DND-41 (cell line): ENCODE measurements around the gene DEFB110.

Experiments used
- ATAC-seq: fragments of 200-7000 bp; cut with Tn5 transposase; 3 replicates; pipeline ENCODE4 v1.9.1; 2021; ENCODE audit warnings: low read depth; ENCODE audit not compliant: insufficient read depth
- DNase-seq: peaks from one replicate; pipeline ENCODE4 v3.0.0-alpha.2; 2020
- H2AFZ ChIP-seq: 2 replicates; pipeline ENCODE4 v1.6.0; 2012; ENCODE audit warnings: low read depth, low read length
- H3K27ac ChIP-seq: 2 replicates; pipeline ENCODE4 v1.5.1; 2012; ENCODE audit warnings: low read length, inconsistent platforms
- H3K27me3 ChIP-seq: fragments of 200-600 bp; sonication (generic); 2 replicates; pipeline ENCODE4 v1.6.0; 2012; ENCODE audit warnings: low read length, mild to moderate bottlenecking, inconsistent platforms; ENCODE audit not compliant: insufficient read depth, poor library complexity
- H3K36me3 ChIP-seq: 2 replicates; pipeline ENCODE4 v1.5.1; 2012; ENCODE audit warnings: low read length, inconsistent platforms; ENCODE audit not compliant: insufficient read depth
- H3K4me1 ChIP-seq: 2 replicates; pipeline ENCODE4 v1.5.1; 2012; ENCODE audit warnings: mild to moderate bottlenecking, low read length; ENCODE audit not compliant: insufficient read depth
- H3K4me2 ChIP-seq: 2 replicates; pipeline ENCODE4 v1.6.0; 2012; ENCODE audit warnings: mild to moderate bottlenecking, moderate library complexity, low read length, inconsistent platforms; ENCODE audit not compliant: insufficient read depth
- H3K4me3 ChIP-seq, 2 experiments: fragments of 200-600 bp in 1 of 2; shearing (Covaris generic) in 1 of 2; 2 replicates each; pipeline ENCODE4 v1.5.1; 2012 to 2016; ENCODE audit warnings: inconsistent platforms in 2 of 2, low read length in 2 of 2, mild to moderate bottlenecking in 2 of 2, low read depth in 1 of 2, moderate library complexity in 1 of 2
- H3K79me2 ChIP-seq: 2 replicates; pipeline ENCODE4 v1.6.0; 2012; ENCODE audit warnings: low read length, inconsistent platforms; ENCODE audit not compliant: insufficient read depth
- H3K9ac ChIP-seq: 2 replicates; pipeline ENCODE4 v1.6.0; 2012; ENCODE audit warnings: low read depth, mild to moderate bottlenecking, inconsistent platforms, low read length, moderate library complexity
- H3K9me3 ChIP-seq: 2 replicates; pipeline ENCODE4 v1.5.1; 2012; ENCODE audit warnings: low read length, moderate library complexity, mild to moderate bottlenecking, inconsistent platforms; ENCODE audit not compliant: insufficient read depth, severe bottlenecking
- H4K20me1 ChIP-seq: 2 replicates; pipeline ENCODE4 v1.6.0; 2012; ENCODE audit warnings: low read length; ENCODE audit not compliant: insufficient read depth
- EZH2 ChIP-seq: IDR thresholded peaks from 3 replicates; pipeline ENCODE4 v1.6.1; 2012; ENCODE audit warnings: borderline replicate concordance, low read depth, mild to moderate bottlenecking, moderate library complexity, low read length, inconsistent platforms; ENCODE audit not compliant: severe bottlenecking
- TF ChIP-seq, protein P1 (sequence below): IDR thresholded peaks from 2 replicates; pipeline ENCODE4 v1.5.1; 2012; ENCODE audit warnings: borderline replicate concordance, low read length, moderate library complexity, mild to moderate bottlenecking; ENCODE audit not compliant: poor library complexity, severe bottlenecking; ENCODE audit errors: extremely low read depth

DEFB110 gene

DNA sequence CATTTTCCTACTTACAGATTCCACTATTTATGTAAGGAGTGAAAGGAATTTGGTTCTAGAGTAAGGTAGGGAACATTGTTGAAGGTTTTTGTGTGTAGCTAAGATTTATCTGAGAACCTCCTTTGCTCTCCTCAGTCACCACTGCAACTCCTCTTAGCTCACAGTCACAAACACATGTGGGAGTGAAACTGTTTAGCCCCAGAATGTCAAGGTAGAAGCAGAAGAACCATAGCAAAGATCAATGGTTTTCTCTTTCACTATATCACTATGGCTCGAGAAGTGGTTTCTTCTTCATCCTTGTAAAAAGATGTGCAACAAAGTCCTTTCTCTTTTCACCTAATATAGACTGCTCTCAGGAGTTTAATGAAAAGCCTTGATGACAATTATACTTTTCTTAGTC lies 34.4 kb upstream of the DEFB110 start:
- H3K4me3 ChIP-seq, result no peak overlapping the region
- DNase-seq (no peak), ATAC-seq (no peak)
- no peak overlapping the region for H3K9ac ChIP-seq
- H3K4me2 ChIP-seq, result no peak overlapping the region
- H3K36me3 ChIP-seq, result no peaks in the 10 kb centered on the region
- H4K20me1 ChIP-seq, result no peaks in the 10 kb centered on the region
- no peak overlapping the region for H2AFZ ChIP-seq
- no peaks in the 10 kb centered on the region for H3K9me3 ChIP-seq
- H3K79me2 ChIP-seq, result no peaks in the 10 kb centered on the region
- no peak for TF ChIP-seq EZH2
- TF ChIP-seq, protein P1, sequence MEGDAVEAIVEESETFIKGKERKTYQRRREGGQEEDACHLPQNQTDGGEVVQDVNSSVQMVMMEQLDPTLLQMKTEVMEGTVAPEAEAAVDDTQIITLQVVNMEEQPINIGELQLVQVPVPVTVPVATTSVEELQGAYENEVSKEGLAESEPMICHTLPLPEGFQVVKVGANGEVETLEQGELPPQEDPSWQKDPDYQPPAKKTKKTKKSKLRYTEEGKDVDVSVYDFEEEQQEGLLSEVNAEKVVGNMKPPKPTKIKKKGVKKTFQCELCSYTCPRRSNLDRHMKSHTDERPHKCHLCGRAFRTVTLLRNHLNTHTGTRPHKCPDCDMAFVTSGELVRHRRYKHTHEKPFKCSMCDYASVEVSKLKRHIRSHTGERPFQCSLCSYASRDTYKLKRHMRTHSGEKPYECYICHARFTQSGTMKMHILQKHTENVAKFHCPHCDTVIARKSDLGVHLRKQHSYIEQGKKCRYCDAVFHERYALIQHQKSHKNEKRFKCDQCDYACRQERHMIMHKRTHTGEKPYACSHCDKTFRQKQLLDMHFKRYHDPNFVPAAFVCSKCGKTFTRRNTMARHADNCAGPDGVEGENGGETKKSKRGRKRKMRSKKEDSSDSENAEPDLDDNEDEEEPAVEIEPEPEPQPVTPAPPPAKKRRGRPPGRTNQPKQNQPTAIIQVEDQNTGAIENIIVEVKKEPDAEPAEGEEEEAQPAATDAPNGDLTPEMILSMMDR, result no peak
- H3K27me3 ChIP-seq, result no peaks in the 10 kb centered on the region
- H3K4me1 ChIP-seq, result no peaks in the 10 kb centered on the region
- no peak overlapping the region for H3K27ac ChIP-seq

DNA sequence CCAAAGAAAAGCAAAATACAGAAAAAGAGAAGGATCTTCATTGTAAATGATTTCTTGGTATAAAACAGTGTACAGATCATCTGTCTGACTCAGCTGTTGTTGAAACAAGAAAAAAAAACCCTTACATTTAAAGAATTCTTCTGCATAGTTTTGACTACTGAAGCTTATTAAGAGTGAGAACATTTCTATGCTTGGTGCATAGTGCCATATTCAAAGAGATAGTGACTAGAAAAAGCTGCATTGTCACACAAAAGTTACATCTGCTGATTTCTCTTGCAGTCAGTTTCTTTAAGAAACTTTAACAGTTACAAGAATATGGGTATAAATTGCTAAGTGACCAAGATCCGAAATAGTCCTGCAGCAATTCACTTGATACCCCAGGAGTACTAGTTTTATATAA lies 28.0 kb upstream of the DEFB110 start, which contains the start of gene DEFB112:
Gene DEFB112 (minus strand): TSS at position 101 of the 400 bp plus-strand sequence. CDS start 60 bp downstream, at position 41.
- Histone ChIP-seq H3K27ac (no peak within 1 kb of the TSS), H3K79me2 (no peaks in the 10 kb centered on the region), H3K4me1 (no peaks in the 10 kb centered on the region), H3K4me3 (no peak within 1 kb of the TSS), H3K9ac (no peak within 1 kb of the TSS), H3K36me3 (no peaks in the 10 kb centered on the region), H3K9me3 (no peaks in the 10 kb centered on the region), H2AFZ (no peak within 1 kb of the TSS), H4K20me1 (no peaks in the 10 kb centered on the region), H3K4me2 (no peak within 1 kb of the TSS), H3K27me3 (no peaks in the 10 kb centered on the region)
- TF ChIP-seq, protein P1, result no peak
- TF ChIP-seq EZH2, result no peak
- no peak for DNase-seq
- no peak for ATAC-seq

DNA sequence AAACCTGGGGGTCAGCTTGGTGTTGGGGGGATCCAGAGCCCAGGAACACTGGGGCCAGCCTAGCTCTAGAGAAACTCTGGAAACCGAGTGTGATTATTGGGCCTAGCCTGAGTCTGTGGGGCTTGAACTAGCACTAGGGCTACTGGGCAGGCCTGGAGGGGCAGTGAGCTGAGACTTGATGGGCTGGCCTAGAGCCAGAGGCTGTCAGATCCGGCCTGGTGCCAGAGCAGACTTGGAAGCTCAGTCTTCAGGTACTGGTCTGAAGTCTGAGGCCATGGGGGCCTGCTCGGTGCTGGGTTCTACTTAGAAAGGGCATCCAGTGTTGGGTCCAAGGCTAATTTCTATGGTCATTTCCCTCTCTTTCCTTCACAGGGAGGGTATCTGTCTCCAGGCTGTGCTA lies 25.2 kb upstream of the DEFB110 start:
- Histone ChIP-seq H3K27ac (no peak overlapping the region), H3K79me2 (no peaks in the 10 kb centered on the region), H3K4me1 (no peaks in the 10 kb centered on the region), H3K4me3 (no peak overlapping the region), H4K20me1 (no peaks in the 10 kb centered on the region), H3K9me3 (no peaks in the 10 kb centered on the region), H2AFZ (no peak overlapping the region), H3K36me3 (no peaks in the 10 kb centered on the region), H3K27me3 (no peaks in the 10 kb centered on the region), H3K4me2 (no peak overlapping the region), H3K9ac (no peak overlapping the region)
- TF ChIP-seq, protein P1, result no peak
- TF ChIP-seq EZH2, result no peak
- DNase-seq (no peak), ATAC-seq (no peak)
